GM03348 (cell line): ENCODE measurements around the gene STAC.
"Not testable (repeated sequence)": the region's sequence is repeated elsewhere in the genome, so short reads cannot be mapped to it uniquely, and the experiment has no call there.

Experiments used
- DNase-seq: peaks from one replicate; pipeline ENCODE4 v3.0.0; 2012; ENCODE audit warnings: low spot score

Gene STAC

GRCh38 chr3:36480911-36481648, 100.8 kb downstream of the STAC start:
- DNase-seq: peak; percentile 77

GRCh38 chr3:36482256-36482655, 102.0 kb downstream of the STAC start:
- no peak for DNase-seq

- no peak for DNase-seq
These were observed 102.6 kb downstream of the STAC start for GRCh38 chr3:36482880-36483279.

GRCh38 chr3:36483709-36484108, 103.4 kb downstream of the STAC start:
- DNase-seq: no peak

- DNase-seq: no peak
These were observed 104.1 kb downstream of the STAC start for GRCh38 chr3:36484386-36484785.

- DNase-seq: no peak
These were observed 105.9 kb downstream of the STAC start for GRCh38 chr3:36486009-36486795.

GRCh38 chr3:36487616-36488015, 107.3 kb downstream of the STAC start:
- DNase-seq: no peak

- DNase-seq: no peak
These were observed 107.9 kb downstream of the STAC start for GRCh38 chr3:36488077-36488789.

- no peak for DNase-seq
These were observed 108.8 kb downstream of the STAC start for GRCh38 chr3:36489101-36489500.

- no peak for DNase-seq
These were observed 109.5 kb downstream of the STAC start for GRCh38 chr3:36489679-36490425.

GRCh38 chr3:36493051-36493450, 112.7 kb downstream of the STAC start:
- no peak for DNase-seq

- peak; percentile 79 for DNase-seq
These were observed 114.3 kb downstream of the STAC start for GRCh38 chr3:36494461-36495109.

- DNase-seq: peak; percentile 72
These were observed 116.7 kb downstream of the STAC start for GRCh38 chr3:36496684-36497633.

- DNase-seq: not testable (repeated sequence)
These were observed 119.7 kb downstream of the STAC start for GRCh38 chr3:36500053-36500452.

- DNase-seq: no peak
These were observed 121.3 kb downstream of the STAC start for GRCh38 chr3:36501616-36502015.

GRCh38 chr3:36505393-36505792, 125.1 kb downstream of the STAC start:
- DNase-seq: no peak

- DNase-seq: no peak
These were observed 131.6 kb downstream of the STAC start for GRCh38 chr3:36511791-36512486.

GRCh38 chr3:36512555-36512954, 132.3 kb downstream of the STAC start:
- no peak for DNase-seq

- no peak for DNase-seq
These were observed 133.9 kb downstream of the STAC start for GRCh38 chr3:36514171-36514570.

- DNase-seq: no peak
These were observed 139.4 kb downstream of the STAC start for GRCh38 chr3:36519682-36520081.
